Gastrocnemius medialis (tissue), 4 donors: ENCODE measurements around the gene TMEM132C.

ENCODE experiments used
- CTCF ChIP-seq, 5 experiments: fragments of 450-650 bp in 3 of 5; fragments of 200-600 bp in 2 of 5; sonication (generic) in 2 of 5; IDR thresholded peaks in 4 of 5; conservative IDR thresholded peaks in 1 of 5; 1 replicate in 4 of 5; 2 replicates in 1 of 5; pipeline ENCODE4 v1.5.1; 2016 to 2019; ENCODE audit warnings: antibody characterized with exemption in 5 of 5, mild to moderate bottlenecking in 3 of 5, moderate library complexity in 3 of 5
- POLR2A ChIP-seq, 2 donors: fragments of 450-650 bp; IDR thresholded peaks; one replicate each; pipeline ENCODE4 v1.6.1; 2017; ENCODE audit warnings: antibody characterized with exemption in 2 of 2, mild to moderate bottlenecking in 2 of 2, moderate library complexity in 2 of 2

- TF ChIP-seq CTCF (IDR thresholded peaks at IDR 0.05 in 4 of 5, conservative IDR thresholded peaks at IDR 0.05 in 1 of 5) (no peak), POLR2A (IDR thresholded peaks at IDR 0.05) (no peak)
Observed at GRCh38 chr12:128611736-128612135, 344.8 kb downstream of the TMEM132C start.
